HG03520 (cell line): ENCODE results near the gene ST3GAL2.
"Not testable (repeated sequence)": the region's sequence is repeated elsewhere in the genome, so short reads cannot be mapped to it uniquely, and the experiment has no call there.

Source experiments
- ATAC-seq: cut with Tn5 transposase; IDR thresholded peaks from one replicate; pipeline ENCODE4 v1.9.1; 2021; ENCODE audit warnings: mild to moderate bottlenecking, moderate library complexity; ENCODE audit not compliant: unreplicated experiment

ST3GAL2 gene

DNA sequence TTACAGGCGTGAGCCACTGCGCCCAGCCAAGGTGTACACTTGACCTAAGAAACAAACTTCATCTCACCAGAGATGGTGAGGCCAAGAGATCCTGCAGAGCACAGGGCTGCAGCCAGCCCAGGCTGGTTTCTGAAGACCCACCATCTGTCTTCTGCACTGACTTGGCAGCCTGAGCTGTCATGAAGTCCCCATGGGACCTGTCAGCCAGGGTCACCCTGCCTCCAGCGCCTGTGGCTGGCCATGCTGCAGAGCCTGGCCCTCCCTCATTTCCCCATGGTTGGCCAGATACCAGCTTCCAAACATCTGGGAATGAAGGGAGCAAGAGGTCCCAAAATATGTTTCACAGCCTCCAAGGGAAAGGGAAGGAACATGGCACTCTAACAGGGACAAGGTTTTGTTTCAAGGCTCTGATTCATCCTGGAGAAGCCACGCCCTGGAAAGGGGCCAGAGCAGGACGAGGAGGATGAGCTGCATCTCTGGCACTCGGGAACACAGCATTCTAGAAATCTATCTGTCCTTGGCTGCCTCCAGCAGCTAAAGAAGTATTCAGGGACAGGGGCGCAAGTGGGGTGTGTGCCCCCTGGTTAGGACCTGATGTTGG is 46.9 kb downstream of the ST3GAL2 start:
- ATAC-seq = no peak

- ATAC-seq = no peak
Measured at GRCh38 chr16:70391446-70391845, 47.5 kb downstream of the ST3GAL2 start.

DNA sequence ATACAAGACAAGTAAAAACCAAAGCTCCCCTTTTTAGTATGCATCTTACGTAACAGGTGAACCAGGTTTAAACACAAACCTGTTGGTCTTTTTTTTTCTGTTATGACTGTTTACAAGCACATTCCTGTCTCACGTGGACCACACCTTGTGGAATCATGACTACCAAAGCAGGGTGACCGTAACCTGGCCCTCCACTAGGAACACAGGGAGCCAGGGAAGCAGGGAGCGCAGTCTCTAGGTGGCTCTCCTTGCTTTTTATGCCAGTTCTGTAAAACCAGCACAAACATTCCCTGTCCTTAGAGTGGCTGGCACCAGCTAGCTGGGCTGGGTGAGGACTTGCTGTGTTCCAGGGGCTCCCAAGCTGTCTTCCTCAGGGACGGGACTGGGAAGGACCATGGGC is 48.1 kb downstream of the ST3GAL2 start:
- ATAC-seq = no peak

GRCh38 chr16:70388006-70388680 is 50.8 kb downstream of the ST3GAL2 start:
- ATAC-seq = no peak

DNA sequence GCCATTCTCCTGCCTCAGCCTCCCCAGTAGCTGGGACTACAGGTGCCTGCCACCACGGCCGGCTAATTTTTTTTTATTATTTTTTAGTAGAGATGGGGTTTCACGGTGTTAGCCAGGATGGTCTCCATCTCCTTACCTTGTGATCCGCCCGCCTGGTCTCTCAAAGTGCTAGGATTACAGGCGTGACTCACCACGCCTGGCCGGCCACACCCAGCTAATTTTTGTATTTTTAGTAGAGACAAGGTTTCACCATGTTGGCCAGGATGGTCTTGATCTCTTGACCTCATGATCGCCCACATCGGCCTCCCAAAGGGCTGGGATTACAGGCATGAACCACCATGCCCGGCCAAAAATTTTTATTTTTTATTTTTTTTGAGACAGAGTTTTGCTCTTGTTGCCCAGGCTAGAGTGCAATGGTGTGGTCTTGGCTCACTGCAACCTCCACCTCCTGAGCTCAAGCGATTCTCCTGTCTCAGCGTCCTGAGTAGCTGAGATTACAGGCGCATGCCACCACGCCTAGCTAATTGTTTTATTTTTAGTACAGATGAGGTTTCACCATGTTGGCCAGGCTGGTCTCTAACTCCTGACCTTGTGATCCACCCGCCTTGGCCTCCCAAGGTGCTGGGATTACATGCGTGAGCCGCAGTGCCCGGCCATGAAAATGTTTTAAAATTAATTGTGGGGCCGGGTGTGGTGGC is 52.5 kb downstream of the ST3GAL2 start:
- not testable (repeated sequence) for ATAC-seq

- ATAC-seq = no peak
Measured at GRCh38 chr16:70383421-70383960, 55.4 kb downstream of the ST3GAL2 start.

GRCh38 chr16:70381604-70382342 is 57.1 kb downstream of the ST3GAL2 start:
- ATAC-seq = no peak

DNA sequence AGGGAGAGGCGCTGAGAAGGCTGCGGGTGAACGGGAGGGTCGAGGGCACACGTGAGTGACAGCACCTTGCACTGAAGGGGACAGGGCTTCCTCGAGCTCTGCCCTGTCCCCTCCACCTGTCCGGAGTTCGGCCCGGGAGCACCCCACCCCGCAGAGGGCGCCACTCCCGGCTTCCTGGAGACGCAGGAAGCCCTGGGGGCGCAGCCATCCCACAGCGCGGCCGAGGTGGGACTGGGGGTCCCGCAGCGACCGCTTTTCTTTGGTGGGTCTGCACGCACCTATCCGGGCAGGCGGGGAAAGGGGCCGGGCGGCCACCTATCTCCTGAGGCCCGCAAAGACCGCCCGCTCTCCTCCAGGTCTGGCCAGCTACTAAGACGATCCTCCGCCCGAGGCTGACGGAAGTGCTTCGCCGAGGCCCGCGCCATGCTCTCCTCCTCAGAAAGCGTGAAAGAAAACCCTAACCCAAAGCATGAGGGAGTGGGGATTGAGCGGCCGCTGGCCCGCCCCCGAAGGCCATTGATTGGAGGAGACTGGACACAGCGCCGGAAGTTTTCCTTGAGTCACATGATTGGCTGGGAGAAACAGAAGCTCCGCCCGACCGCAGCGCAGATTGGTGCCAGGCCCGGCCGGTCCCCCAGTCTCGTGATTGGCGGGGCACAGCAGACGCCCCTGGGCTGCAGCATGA is 57.8 kb downstream of the ST3GAL2 start:
- ATAC-seq = peak; percentile 89

GRCh38 chr16:70380248-70380918 is 58.5 kb downstream of the ST3GAL2 start:
- ATAC-seq = no peak

GRCh38 chr16:70378869-70379493 is 59.9 kb downstream of the ST3GAL2 start:
- no peak for ATAC-seq

- ATAC-seq = no peak
Measured at GRCh38 chr16:70377782-70378181, 61.1 kb downstream of the ST3GAL2 start.

GRCh38 chr16:70375636-70376611 is 63.0 kb downstream of the ST3GAL2 start:
- ATAC-seq = no peak

- ATAC-seq = no peak
Measured at GRCh38 chr16:70374213-70374612, 64.7 kb downstream of the ST3GAL2 start.

DNA sequence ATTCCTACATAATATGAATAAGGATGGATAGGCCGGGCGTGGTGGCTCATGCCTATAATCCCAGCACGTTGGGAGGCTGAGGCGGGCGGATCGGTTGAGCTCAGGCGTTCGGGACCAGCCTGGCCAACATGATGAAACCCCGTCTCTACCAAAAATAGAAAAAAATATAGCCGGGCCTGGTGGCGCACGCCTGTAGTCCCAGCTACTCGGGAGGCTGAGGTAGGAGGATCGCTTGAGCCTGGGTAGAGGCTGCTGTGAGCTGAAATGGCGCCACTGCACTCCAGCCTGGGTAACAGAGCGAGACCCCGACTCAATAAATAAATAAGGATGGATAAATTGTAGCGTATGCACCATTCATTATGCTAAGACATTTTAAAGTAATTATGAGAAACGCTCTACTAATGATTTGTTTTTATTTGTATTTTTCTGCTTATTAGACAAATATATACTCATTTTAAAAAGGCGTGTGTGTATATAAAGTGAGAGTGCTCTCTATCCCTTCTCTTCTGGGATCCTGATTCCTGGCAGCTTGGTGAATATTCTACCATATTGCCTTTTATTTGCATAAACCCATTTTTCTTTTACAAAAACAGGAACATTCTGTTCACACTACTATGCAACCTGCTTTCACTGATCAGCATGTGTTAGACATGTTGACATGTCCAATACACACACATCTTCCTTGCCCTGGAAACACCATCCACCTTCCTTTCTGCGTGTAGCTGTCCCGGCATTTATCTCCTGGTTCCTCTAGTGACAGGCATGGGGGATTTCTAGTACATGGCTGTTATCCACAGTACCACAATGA is 65.8 kb downstream of the ST3GAL2 start:
- ATAC-seq = no peak

DNA sequence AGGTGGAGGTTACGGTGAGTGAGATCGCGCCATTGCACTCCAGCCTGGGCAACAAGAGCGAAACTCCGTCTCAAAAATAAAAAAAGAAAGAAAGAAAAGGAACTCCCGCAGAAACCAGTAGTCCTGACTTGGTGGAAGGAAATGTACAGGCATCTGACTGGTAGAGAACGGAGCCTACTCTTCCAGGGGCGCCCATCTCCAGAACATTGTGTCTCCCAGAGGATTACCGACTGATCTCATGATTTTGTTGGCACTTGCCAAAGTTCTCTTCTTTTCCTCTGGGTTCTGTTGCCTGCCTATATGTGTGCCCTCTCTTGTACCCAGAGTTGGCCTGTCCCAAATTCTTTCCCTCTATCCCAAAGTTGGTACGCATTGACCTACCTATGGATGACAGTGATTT is 68.0 kb downstream of the ST3GAL2 start:
- no peak for ATAC-seq

GRCh38 chr16:70370145-70370544 is 68.8 kb downstream of the ST3GAL2 start:
- ATAC-seq = not testable (repeated sequence)

DNA sequence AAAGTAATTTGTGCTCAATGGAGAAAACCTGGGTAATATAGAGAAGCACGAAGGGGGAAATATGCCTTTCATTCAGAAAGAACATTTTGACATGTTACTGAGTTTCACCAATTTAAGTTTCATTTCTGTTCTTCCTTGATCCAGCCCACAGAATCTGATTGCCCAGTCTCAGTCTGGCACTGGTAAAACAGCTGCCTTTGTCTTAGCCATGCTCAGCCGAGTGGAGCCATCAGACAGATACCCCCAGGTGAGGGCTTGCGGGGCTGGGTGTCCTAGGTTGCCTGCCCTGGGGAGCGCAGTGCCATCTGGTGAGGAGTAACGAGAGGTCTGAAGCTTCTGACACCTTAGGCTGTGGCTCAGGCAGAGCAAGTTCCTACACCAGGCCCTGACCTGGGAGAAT is 74.5 kb downstream of the ST3GAL2 start:
- ATAC-seq = no peak

GRCh38 chr16:70359552-70359951 is 79.3 kb downstream of the ST3GAL2 start:
- no peak for ATAC-seq
